HG03469 (cell line): ENCODE measurements around the gene LOXHD1.

ENCODE experiments used
- ATAC-seq: cut with Tn5 transposase; IDR thresholded peaks from one replicate; pipeline ENCODE4 v1.9.1; 2021; ENCODE audit warnings: mild to moderate bottlenecking, moderate library complexity, moderate number of reproducible peaks; ENCODE audit not compliant: unreplicated experiment

Gene LOXHD1

DNA sequence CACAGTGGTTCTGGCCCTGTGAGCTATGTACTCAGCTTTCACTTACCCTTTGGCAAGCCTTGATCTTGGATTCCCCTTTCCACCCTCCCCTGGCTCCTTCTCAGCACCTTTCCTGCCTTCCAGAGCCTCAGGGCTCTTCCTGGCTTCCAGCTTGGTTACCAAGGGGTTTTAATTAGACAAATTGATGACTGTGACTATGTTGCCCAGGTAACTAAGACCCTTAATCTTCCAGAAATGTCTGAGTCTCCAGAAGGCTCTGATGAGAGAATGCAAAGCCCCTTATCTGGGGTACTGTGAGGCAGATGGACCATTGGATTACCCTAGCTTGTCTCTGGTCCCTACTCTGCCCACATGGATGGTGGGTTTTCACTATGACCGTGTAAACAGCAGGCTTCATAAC, 174.2 kb downstream of the LOXHD1 start:
- no peak for ATAC-seq

DNA sequence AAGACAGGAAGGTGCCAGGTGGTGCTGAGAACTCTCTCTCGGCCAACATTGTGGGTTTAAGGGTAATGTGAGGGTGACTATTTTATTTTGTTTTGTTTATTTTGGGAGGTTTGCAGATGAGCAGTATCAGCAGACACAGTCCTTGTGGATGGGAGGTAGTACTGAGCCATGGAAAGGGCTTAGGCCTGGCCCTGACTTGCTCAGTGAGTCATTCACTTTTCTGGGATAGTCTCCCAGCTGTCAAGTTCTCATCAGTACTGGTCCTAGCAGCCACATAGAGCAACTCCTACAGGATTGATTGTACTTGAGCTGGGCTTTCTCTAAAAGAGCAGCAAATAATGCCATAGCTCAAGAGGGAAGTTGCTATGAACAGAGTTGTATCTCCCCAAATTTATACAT, 175.2 kb downstream of the LOXHD1 start:
- ATAC-seq, result no peak

DNA sequence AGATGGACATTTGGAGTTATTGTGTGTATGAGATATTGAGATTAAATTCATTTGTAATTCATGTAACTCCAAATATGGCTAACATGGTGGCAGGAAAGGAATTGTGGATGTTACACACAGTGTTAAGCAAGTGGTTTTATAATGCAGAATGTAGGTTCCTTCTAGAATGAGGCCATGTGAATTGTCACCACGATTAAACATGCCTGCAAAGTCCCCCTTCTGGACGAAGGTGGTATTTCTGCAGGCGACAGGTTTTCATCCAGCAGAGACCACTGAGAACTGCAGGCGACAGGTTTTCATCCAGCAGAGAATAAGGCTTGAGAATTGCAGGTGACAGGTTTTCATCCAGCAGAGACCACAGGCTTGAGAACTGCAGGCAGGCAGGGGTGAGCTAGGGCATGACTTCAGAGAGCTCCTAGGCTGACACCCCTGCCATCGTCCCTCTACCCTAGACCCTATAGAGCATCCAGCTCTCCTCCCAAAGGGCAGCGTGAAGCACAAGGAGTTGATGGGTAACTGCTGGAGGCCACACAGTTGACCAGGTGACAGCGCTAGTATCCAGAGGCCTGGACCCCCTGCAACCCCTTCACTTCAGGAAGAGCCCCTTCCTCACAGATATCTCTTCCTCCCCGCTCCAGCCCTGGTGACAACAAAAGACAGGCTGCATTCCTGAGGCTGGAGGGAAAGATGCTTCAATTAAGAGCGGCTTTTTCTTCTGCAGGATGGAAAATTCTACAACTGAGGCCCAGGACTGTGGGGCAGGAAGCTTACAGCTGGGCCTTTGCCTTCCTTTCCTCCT, 175.8 kb downstream of the LOXHD1 start:
- ATAC-seq, result no peak

DNA sequence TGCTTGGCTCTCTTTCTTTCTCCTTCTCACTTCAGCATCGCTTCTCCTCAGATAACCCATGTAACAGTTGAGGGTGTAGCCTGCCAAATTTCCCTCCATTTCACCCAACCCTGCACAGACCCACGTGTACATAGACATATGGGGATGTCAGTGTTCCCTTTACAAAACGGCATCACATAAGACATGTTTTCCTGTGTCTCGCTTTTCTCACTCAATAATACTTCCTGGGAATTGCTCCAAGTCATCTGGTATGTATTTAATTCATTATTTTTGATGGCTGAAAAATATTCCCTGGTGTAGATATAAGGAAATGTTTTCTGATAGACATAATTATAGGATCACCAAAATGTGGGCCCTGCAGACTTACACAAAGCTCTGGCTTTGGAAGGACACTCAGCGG, 176.8 kb downstream of the LOXHD1 start:
- ATAC-seq, result no peak

DNA sequence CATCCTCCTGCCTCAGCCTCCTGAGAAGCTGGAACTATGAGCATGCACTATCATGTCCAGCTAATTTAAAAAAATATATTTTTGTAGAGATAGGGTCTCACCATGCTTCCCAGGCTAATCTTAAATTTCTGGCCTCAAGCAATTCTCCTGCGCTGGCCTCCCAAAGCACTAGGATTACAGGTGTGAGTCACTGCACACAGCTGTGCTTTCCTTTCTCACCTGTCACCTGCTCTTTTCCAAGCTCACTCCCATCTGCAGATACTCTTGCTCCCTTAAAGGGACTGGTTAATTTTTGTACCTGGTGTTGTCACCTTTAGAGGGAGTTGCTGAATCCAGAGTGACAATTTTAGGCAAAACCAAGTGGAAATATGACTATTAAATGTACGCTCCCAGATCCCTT, 178.2 kb downstream of the LOXHD1 start:
- no peak for ATAC-seq

DNA sequence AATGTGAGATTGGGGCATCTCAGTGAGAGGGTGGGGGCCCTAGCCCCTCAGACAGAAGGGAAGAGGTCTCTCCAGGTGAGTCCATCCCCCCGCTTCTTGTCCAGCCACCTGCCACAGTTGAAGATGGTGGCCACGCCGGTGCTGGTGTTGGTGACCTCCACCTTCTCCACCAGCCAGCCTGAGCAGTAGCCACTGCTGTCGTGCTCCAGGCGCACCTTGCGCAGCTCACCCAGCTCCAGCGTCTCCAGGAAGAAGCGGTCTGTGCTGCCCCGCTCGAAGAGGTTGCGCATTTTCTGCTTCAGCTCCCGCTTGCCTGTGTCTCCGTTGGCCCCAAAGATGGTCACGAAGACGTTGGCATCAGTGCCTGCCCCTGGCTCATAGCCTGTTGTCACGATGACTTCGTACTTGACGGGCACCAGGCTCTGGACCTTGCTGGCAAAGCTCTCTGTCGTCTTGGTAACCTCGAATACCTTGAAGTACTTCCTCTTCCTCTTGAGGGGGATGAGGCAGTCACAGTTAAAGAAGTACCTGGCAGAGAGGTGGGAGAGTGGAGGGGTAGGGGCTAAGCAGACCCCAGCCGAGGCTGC, 179.5 kb downstream of the LOXHD1 start:
- no peak for ATAC-seq

DNA sequence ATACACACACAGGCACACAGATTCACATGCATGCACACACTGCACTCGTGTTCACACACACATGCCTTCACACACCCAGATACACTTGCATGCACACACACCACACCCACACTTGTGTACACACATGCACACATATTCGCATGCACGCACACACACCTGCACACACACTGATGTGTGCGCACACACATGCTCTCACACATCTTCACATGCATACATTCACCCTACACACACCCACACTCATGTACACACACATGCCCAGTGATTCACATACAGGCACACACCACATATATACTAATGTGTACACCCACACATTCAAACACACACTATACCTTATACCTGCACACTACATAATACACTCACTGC, 181.6 kb downstream of the LOXHD1 start:
- no peak for ATAC-seq

DNA sequence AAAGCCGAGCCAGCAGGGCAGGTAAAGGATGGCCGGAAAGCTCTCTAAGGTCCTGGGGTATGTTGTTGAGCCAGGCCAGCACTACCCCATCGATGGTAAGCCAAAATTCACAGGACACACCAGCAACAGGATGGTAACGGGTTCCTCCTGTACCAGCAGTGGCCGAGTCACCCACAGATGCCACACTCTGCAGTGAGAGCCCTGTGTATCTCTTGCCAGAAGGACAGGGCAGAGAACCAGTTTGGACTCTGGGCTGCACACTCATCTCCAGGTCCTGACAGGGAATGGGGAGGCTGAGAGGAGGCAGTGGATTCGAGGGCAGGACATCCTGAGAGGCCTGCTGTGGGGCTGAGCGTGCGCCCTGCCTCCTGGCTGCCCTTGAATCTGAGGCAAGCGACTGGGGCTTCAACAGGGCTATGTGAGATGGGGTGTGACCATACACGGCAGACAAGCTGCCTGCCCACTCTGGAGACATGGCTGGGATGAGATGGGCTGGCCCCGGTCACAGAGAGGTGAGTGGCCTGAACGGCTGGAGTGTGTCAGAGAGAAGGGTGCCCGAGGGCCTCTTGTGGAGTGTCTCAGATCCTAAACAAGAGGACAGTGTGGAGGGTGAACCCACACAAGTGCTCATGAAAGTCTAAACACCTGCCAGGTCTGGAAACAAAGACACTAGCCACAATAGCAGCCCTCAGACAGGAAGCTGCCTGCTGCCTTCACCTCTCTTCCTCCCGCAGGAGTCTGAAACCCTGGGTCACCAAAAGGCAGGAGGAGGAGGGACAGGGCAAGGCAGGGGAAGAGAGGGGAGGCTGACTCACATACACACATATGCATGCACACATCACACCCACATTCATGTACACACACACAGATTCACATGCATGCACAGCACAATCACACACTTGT, 182.3 kb downstream of the LOXHD1 start:
- ATAC-seq, result no peak

DNA sequence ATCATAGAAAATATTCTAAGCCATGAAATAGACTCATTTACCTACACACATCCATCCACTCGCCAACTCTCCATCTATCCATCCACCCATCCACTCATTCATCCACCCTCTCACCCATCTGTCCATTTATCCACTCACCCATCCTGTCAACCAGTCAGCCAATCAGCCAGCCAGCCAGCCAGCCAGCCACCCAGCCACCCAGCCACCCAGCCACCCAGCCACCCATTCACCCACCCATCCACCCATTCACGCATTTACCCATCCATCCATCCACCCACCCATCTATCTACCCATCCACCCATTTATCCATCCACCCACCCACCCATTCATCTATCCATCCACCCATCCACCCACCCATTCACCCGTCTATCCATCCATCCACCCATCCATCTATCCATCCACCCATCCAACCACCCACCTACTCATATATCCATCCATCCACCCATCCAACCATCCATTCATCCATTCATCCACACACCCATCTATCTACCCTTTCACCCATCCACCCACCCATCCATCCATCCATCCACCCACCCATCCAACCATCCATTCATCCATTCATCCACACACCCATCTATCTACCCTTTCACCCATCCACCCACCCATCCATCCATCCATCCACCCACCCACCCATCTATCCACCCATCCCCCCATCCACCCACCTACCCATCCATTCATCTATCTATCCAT, 185.1 kb downstream of the LOXHD1 start:
- ATAC-seq, result no peak

DNA sequence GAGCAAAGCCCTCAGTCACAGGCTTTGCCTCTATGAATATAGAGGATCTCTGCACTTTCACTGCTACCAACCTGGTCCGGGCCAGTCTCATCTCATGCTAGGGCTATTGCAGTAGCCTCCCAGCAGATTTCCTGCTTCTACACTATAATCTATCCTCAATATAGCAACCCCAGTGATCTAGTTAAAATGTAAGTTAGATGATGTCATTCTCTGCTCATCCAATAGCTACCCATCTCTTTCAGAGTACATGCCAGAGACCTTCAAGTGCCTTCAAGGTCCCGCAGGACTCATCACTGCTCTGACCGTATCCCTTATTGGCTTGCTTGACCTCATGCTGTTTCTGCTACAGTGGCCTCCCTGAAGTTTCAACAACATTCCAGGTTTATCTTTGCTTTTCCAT, 186.3 kb downstream of the LOXHD1 start:
- no peak for ATAC-seq

DNA sequence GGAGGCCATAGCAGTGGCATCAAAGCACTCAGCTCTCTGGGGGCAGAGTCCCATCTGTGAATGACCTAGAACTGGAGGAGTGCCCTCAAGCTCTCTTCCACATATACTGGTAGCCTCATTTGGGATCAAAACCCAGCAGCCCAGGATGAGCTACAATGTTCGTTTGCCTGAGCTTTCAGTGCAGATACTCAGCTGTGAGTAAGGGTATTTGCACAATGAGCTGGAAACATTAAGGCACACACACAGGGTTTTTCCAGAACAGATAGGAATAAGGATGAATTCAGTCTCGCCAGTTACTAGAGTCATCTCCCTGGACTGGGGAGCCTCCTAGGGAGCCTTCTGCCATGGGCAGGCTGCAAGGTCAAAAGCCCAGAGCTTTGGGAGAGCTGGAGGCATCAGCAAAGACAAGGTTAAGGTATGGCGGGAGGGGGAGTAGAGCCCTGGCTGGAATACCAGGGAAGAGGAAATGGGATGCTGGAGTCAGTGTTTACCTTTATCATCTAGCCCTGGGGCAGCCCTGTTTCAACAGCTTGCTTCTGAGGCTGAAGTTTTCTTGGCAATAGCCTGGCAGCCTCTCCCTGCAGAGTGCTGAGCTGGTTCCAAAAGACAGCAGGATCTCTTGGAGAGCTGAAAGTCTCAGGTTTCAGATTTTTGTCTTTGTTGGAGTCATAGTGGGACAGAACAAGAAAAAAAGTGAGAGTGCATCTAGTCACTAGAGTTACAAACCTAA, 187.7 kb downstream of the LOXHD1 start:
- ATAC-seq, result no peak

DNA sequence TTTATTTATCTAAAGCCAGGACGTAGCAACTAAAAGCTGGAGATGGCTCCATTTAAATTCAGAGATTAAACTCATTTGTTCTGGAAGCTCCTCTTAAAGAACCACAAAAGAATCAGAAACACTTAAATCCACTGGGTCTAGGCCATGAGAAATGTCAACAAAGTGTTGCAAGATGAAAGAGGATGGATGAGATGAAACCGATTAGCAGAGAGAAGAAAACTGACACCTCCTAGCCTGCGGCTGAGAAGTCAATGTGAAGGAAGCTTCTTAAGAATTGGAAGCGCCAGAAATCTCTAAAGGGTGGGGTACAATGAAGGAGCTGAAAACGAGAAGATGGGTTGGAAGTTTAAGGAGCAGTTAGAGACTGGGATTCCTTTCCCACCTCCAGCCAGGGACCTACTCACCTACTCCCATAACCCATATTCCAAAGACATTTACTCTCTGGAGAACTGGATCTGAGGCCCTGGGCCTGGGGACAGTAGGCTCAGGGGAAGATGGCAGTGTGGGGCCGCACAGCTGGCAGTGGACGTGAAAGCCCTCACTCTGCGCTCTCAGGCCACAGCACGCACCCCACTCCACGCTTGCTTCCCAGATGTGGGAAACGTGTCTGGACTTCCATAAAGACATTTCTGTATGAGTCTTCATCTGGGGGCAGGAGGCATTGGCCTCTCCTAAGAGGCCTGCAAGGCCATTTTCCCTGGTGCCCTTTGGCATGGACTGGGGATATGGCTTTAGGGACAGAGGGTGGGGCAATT, 188.4 kb downstream of the LOXHD1 start:
- no peak for ATAC-seq

DNA sequence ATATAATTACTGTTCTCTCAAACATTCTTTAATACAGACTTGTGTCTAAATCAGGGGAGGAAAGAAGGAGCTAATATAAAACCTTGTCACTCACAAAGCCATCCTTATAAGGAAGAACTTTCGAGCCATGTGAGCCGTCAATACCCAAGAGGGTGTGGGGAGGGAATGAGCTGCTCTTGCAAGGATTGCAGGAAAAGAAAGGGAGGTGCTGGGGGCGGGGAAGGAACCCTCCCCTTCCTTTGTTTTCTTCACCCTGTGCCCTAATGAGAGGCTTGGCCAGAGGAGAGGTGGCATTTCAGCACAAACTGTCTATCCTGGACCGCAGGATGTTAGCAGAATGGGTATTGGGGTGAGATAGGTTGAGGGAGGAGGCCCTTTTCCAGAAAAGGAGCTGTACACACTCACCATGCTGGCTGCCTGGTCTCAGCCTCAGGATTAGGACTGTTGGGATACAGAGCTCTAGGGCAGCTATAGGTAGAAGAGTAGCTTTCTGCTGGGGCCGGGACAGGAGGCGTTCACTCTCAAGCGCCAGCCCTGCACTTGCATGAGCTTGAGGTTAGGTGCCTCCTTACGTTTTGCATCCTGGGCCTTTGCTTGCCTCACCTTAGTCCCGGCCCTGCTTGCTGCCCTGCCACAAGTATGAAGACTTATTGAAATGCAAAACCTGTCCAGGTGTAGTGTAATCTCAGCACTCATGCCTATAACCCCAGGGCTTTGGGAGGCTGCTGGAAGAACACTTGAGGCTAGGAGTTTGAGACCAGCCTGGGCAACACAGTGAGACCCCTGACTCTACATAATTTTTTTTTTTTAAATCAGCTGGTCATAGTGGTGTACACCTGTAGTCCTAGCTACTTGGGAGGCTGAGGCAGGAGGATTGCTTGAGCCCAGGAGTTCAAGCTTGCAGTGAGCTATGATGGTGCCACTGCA, 190.5 kb downstream of the LOXHD1 start:
- no peak for ATAC-seq

DNA sequence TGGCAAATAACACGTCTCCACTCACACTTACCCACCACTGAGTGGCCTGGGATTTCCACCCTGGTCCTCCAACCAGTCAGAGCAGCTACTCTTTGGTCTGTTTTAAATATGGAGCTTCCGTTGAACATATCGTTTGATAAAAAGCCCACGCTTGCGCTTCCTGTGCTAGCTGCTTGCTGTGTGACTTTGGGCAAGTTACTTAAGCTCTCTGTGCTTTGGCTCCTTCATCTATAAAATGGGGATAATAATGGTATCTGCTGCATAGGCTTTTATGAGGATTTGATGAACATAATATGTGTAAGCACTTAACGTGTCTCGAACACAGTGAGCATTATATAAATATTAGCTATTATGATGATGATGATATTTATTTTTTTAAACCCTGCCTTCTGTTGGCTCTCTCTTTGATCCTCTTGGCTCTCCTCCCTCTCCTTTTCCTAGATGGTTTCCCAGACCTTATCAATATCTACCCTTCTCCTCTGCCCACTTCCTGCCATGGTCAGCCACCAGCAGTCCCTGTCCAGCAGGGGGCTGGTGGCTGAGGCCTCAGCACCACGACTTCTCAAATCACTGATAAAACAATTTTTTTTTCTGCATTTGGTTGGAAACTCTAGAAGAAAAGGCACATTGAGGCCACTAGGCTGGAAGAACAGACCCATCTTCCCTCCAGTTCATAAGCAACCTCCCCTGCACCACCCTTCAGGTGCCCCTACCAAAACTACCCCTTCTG, 191.9 kb downstream of the LOXHD1 start:
- no peak for ATAC-seq

DNA sequence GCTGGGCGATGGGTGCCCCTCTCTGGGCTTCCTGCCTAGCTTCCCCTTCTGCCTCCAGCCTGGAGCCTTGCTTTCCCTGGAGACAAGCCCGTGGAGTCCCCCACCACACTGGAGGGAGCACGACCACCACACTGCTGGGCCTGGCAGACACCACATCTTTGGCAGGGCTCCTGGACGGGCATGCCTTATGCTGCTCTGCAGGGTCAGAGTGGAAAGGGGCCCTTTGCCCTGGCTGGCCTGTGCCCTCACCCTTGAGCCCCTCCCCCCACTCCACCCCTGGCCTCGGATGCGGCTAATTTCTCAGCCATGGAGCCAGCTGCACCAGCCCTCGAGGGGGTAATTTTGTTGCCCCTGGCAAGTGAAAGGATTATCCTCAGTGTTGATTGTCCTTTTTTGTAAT, 194.5 kb downstream of the LOXHD1 start:
- no peak for ATAC-seq

DNA sequence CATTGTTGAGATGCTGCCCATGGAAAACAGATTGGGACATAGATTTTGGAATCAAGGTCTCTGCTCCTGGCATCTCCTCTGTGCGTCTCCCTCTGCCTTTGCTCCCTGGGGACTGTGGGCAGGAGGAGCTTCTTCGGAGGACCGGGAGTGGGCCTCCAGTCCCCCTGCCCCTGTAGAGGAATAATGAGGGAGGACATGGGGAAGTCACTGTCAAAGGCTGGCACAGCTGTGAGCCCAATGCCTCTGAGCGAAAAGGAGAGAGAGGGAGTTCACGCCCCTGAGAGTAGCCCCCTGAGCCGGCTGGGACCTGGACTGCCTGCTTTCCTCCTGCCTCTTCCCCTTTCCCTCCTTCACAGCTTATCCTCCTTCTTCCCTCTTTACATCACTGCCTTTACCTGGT, 195.0 kb downstream of the LOXHD1 start:
- no peak for ATAC-seq

DNA sequence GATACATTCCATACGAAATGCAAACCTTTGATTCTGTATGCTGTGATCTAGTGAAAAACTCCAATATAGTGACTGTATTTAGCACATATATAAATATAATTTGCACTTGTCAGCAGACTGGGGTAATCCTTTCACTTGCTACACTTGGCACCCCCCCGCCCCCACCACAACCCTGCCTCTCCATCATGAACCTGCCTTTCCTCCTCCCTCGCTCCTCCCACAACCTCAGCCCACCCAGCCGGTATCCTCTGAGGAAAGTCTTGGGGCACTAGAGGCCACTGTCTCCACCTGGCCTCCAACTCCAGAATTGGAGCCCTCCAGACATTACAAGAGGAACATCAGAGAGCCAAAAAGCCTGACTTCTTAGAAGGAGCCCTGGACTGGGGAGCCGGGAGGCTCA, 196.3 kb downstream of the LOXHD1 start:
- ATAC-seq, result no peak

DNA sequence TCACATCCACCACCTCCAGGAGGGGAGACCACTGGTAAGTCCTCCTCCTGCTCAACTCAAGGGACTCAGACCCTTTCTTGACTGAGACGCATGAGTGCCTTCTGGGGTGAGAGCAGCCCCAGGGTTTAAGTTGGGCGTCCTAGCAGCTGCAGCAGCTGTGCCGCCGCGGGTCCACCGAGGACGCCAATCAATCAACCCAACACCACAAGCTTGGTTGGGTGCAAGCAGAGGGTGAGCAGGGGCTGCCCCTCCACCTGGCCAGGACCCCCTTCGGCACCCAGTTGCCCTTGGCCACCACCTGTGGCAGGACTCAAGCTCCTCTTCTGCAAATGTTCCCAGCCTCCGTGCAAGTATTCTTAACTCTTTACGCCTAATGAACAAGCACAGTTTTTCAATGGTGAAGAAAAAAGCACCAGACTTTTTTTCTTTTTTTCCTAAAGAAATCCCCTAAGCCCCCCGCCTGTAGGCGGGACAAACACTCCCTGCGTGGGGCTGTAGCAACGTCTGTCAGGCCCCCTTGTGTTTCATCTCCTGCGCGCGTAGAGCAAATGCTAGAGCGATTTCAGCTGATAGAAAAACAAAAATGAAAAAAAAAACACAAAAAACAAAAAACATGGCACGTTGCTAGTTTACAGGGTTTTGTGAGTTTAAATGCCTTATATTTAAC, 197.1 kb downstream of the LOXHD1 start:
- no peak for ATAC-seq
